ENCODE data around the gene ARHGEF3.
"Not testable (repeated sequence)": the region's sequence is repeated elsewhere in the genome, so short reads cannot be mapped to it uniquely, and the experiment has no call there.

ARHGEF3 gene

GRCh38 chr3:56725175-56725574, 76.6 kb downstream of the ARHGEF3 start:
- Histone ChIP-seq H3K4me3 (ENCODE audit: extremely low read depth, insufficient read depth, low read length, poor library complexity, severe bottlenecking) (no peak overlapping the region), H3K4me1 (ENCODE audit: control insufficient read depth, insufficient read depth, low read length, poor library complexity, severe bottlenecking) (no peaks in the 10 kb centered on the region), H3K27ac (ENCODE audit: low read depth, low read length, severe bottlenecking) (no peak overlapping the region), H3K36me3 (ENCODE audit: control insufficient read depth, insufficient read depth, low read length) (peaks cover 50% of the 10 kb centered on the region), H3K9me3 (ENCODE audit: control insufficient read depth, low read length) (no peaks in the 10 kb centered on the region)
- 98 to 100% methylated on average over 2 to 3 of the region's 3 CpGs for WGBS, 2 experiments (ENCODE audit: insufficient coverage in 2 of 2)

GRCh38 chr3:56724676-56725075, 77.1 kb downstream of the ARHGEF3 start:
- WGBS, 2 experiments (ENCODE audit: insufficient coverage in 2 of 2), result 100% methylated on average over 1 of the region's 3 CpGs
- no peaks in the 10 kb centered on the region for H3K4me1 ChIP-seq (ENCODE audit: control insufficient read depth, insufficient read depth, low read length, poor library complexity, severe bottlenecking)
- no peak overlapping the region for H3K27ac ChIP-seq (ENCODE audit: low read depth, low read length, severe bottlenecking)
- no peaks in the 10 kb centered on the region for H3K9me3 ChIP-seq (ENCODE audit: control insufficient read depth, low read length)
- H3K4me3 ChIP-seq (ENCODE audit: extremely low read depth, insufficient read depth, low read length, poor library complexity, severe bottlenecking), result no peak overlapping the region
- H3K36me3 ChIP-seq (ENCODE audit: control insufficient read depth, insufficient read depth, low read length), result peaks cover 45% of the 10 kb centered on the region

- peaks cover 10% of the 10 kb centered on the region for H3K36me3 ChIP-seq (ENCODE audit: control insufficient read depth, insufficient read depth, low read length)
- H3K27ac ChIP-seq (ENCODE audit: low read depth, low read length, severe bottlenecking), result no peak overlapping the region
- no peaks in the 10 kb centered on the region for H3K9me3 ChIP-seq (ENCODE audit: control insufficient read depth, low read length)
- no peak overlapping the region for H3K4me3 ChIP-seq (ENCODE audit: extremely low read depth, insufficient read depth, low read length, poor library complexity, severe bottlenecking)
- H3K4me1 ChIP-seq (ENCODE audit: control insufficient read depth, insufficient read depth, low read length, poor library complexity, severe bottlenecking), result no peaks in the 10 kb centered on the region
These were observed 80.9 kb downstream of the ARHGEF3 start for GRCh38 chr3:56720849-56721248.

- not testable (repeated sequence) for H3K27ac ChIP-seq (ENCODE audit: low read depth, low read length, severe bottlenecking); H3K9me3 ChIP-seq (ENCODE audit: control insufficient read depth, low read length); H3K4me3 ChIP-seq (ENCODE audit: extremely low read depth, insufficient read depth, low read length, poor library complexity, severe bottlenecking); H3K36me3 ChIP-seq (ENCODE audit: control insufficient read depth, insufficient read depth, low read length); H3K4me1 ChIP-seq (ENCODE audit: control insufficient read depth, insufficient read depth, low read length, poor library complexity, severe bottlenecking)
- 93 to 97% methylated on average over 17 of the region's 21 CpGs for WGBS, 2 experiments (ENCODE audit: insufficient coverage in 2 of 2)
These were observed 82.9 kb downstream of the ARHGEF3 start for GRCh38 chr3:56718809-56719208.

GRCh38 chr3:56711344-56711743, 90.4 kb downstream of the ARHGEF3 start:
- 86 to 100% methylated on average over 2 of the region's 2 CpGs for WGBS, 2 experiments (ENCODE audit: insufficient coverage in 2 of 2)
- Histone ChIP-seq H3K36me3 (ENCODE audit: control insufficient read depth, insufficient read depth, low read length) (no peaks in the 10 kb centered on the region), H3K27ac (ENCODE audit: low read depth, low read length, severe bottlenecking) (no peak overlapping the region), H3K9me3 (ENCODE audit: control insufficient read depth, low read length) (no peaks in the 10 kb centered on the region), H3K4me1 (ENCODE audit: control insufficient read depth, insufficient read depth, low read length, poor library complexity, severe bottlenecking) (no peaks in the 10 kb centered on the region), H3K4me3 (ENCODE audit: extremely low read depth, insufficient read depth, low read length, poor library complexity, severe bottlenecking) (no peak overlapping the region)

GRCh38 chr3:56707412-56707811, 94.3 kb downstream of the ARHGEF3 start:
- not testable (repeated sequence) for H3K4me1 ChIP-seq (ENCODE audit: control insufficient read depth, insufficient read depth, low read length, poor library complexity, severe bottlenecking); H3K4me3 ChIP-seq (ENCODE audit: extremely low read depth, insufficient read depth, low read length, poor library complexity, severe bottlenecking); H3K36me3 ChIP-seq (ENCODE audit: control insufficient read depth, insufficient read depth, low read length); H3K27ac ChIP-seq (ENCODE audit: low read depth, low read length, severe bottlenecking); H3K9me3 ChIP-seq (ENCODE audit: control insufficient read depth, low read length)
- 80% methylated on average over 1 of the region's 6 CpGs; no CpG with 5 or more reads in 1 of the 2 experiments for WGBS, 2 experiments (ENCODE audit: insufficient coverage in 2 of 2)

- Histone ChIP-seq H3K4me1 (ENCODE audit: control insufficient read depth, insufficient read depth, low read length, poor library complexity, severe bottlenecking) (no peaks in the 10 kb centered on the region), H3K27ac (ENCODE audit: low read depth, low read length, severe bottlenecking) (no peak overlapping the region), H3K9me3 (ENCODE audit: control insufficient read depth, low read length) (no peaks in the 10 kb centered on the region), H3K36me3 (ENCODE audit: control insufficient read depth, insufficient read depth, low read length) (no peaks in the 10 kb centered on the region), H3K4me3 (ENCODE audit: extremely low read depth, insufficient read depth, low read length, poor library complexity, severe bottlenecking) (no peak overlapping the region)
These were observed 95.1 kb downstream of the ARHGEF3 start for GRCh38 chr3:56706629-56707028.

- Histone ChIP-seq H3K9me3 (ENCODE audit: control insufficient read depth, low read length) (no peaks in the 10 kb centered on the region), H3K4me3 (ENCODE audit: extremely low read depth, insufficient read depth, low read length, poor library complexity, severe bottlenecking) (no peak overlapping the region), H3K27ac (ENCODE audit: low read depth, low read length, severe bottlenecking) (no peak overlapping the region), H3K4me1 (ENCODE audit: control insufficient read depth, insufficient read depth, low read length, poor library complexity, severe bottlenecking) (no peaks in the 10 kb centered on the region), H3K36me3 (ENCODE audit: control insufficient read depth, insufficient read depth, low read length) (no peaks in the 10 kb centered on the region)
- WGBS, 2 experiments (ENCODE audit: insufficient coverage in 2 of 2), result 100% methylated on average over 1 of the region's 3 CpGs; no CpG with 5 or more reads in 1 of the 2 experiments
These were observed 97.0 kb downstream of the ARHGEF3 start for GRCh38 chr3:56704706-56705105.

GRCh38 chr3:56702490-56703315, 99.0 kb downstream of the ARHGEF3 start:
- 46 to 56% methylated on average over 4 of the region's 5 CpGs for WGBS, 2 experiments (ENCODE audit: insufficient coverage in 2 of 2)
- Histone ChIP-seq H3K4me3 (ENCODE audit: extremely low read depth, insufficient read depth, low read length, poor library complexity, severe bottlenecking) (no peak overlapping the region), H3K36me3 (ENCODE audit: control insufficient read depth, insufficient read depth, low read length) (no peaks in the 10 kb centered on the region), H3K4me1 (ENCODE audit: control insufficient read depth, insufficient read depth, low read length, poor library complexity, severe bottlenecking) (no peaks in the 10 kb centered on the region), H3K27ac (ENCODE audit: low read depth, low read length, severe bottlenecking) (no peak overlapping the region), H3K9me3 (ENCODE audit: control insufficient read depth, low read length) (no peaks in the 10 kb centered on the region)

- Histone ChIP-seq H3K4me3 (ENCODE audit: extremely low read depth, insufficient read depth, low read length, poor library complexity, severe bottlenecking) (no peak overlapping the region), H3K9me3 (ENCODE audit: control insufficient read depth, low read length) (no peaks in the 10 kb centered on the region), H3K36me3 (ENCODE audit: control insufficient read depth, insufficient read depth, low read length) (no peaks in the 10 kb centered on the region), H3K27ac (ENCODE audit: low read depth, low read length, severe bottlenecking) (no peak overlapping the region), H3K4me1 (ENCODE audit: control insufficient read depth, insufficient read depth, low read length, poor library complexity, severe bottlenecking) (no peaks in the 10 kb centered on the region)
- WGBS, 2 experiments (ENCODE audit: insufficient coverage in 2 of 2), result 64 to 75% methylated on average over 3 to 4 of the region's 4 CpGs
These were observed 101.6 kb downstream of the ARHGEF3 start for GRCh38 chr3:56700151-56700550.

- H3K27ac ChIP-seq (ENCODE audit: low read depth, low read length, severe bottlenecking), result no peak overlapping the region
- no CpG with 5 or more reads among the region's 4 CpGs for WGBS, 2 experiments (ENCODE audit: insufficient coverage in 2 of 2)
- no peak overlapping the region for H3K4me3 ChIP-seq (ENCODE audit: extremely low read depth, insufficient read depth, low read length, poor library complexity, severe bottlenecking)
- H3K9me3 ChIP-seq (ENCODE audit: control insufficient read depth, low read length), result no peaks in the 10 kb centered on the region
- H3K4me1 ChIP-seq (ENCODE audit: control insufficient read depth, insufficient read depth, low read length, poor library complexity, severe bottlenecking), result no peaks in the 10 kb centered on the region
- H3K36me3 ChIP-seq (ENCODE audit: control insufficient read depth, insufficient read depth, low read length), result no peaks in the 10 kb centered on the region
These were observed 106.7 kb downstream of the ARHGEF3 start for GRCh38 chr3:56694867-56695683.

Data from mesodermal cell (in vitro differentiated cells).